ENCODE results near the gene POLR2A.

POLR2A gene

GRCh38 chr17:7476951-7477350 is 7.2 kb upstream of the POLR2A start:
- peaks cover 3% of the 10 kb centered on the region for H3K27me3 Mint-ChIP-seq (ENCODE audit: low read depth, poor library complexity)
- DNase-seq = no peak
- no peaks in the 10 kb centered on the region for H3K36me3 Mint-ChIP-seq (ENCODE audit: low read depth)
- no peak overlapping the region for H3K27ac Mint-ChIP-seq
- peaks cover 56% of the 10 kb centered on the region for H3K4me1 Mint-ChIP-seq
- no peak for TF ChIP-seq CTCF (IDR thresholded peaks at IDR 0.05)
- no peaks in the 10 kb centered on the region for H3K9me3 Mint-ChIP-seq
- peak overlapping the region; percentile 76 for H3K4me3 Mint-ChIP-seq

GRCh38 chr17:7477392-7478275 is 6.5 kb upstream of the POLR2A start:
- no peaks in the 10 kb centered on the region for H3K36me3 Mint-ChIP-seq (ENCODE audit: low read depth)
- TF ChIP-seq CTCF (IDR thresholded peaks at IDR 0.05) = no peak
- H3K27me3 Mint-ChIP-seq (ENCODE audit: low read depth, poor library complexity) = peaks cover 3% of the 10 kb centered on the region
- H3K4me3 Mint-ChIP-seq = peak overlapping the region; percentile 76
- peak; percentile 40 for DNase-seq
- no peaks in the 10 kb centered on the region for H3K9me3 Mint-ChIP-seq
- H3K27ac Mint-ChIP-seq = peak overlapping the region; percentile 93
- H3K4me1 Mint-ChIP-seq = peaks cover 62% of the 10 kb centered on the region

GRCh38 chr17:7478276-7479212 is 5.6 kb upstream of the POLR2A start:
- H3K4me3 Mint-ChIP-seq = peak overlapping the region; percentile 76
- no peaks in the 10 kb centered on the region for H3K36me3 Mint-ChIP-seq (ENCODE audit: low read depth)
- H3K27ac Mint-ChIP-seq = peak overlapping the region; percentile 93
- H3K9me3 Mint-ChIP-seq = no peaks in the 10 kb centered on the region
- peaks cover 3% of the 10 kb centered on the region for H3K27me3 Mint-ChIP-seq (ENCODE audit: low read depth, poor library complexity)
- no peak for TF ChIP-seq CTCF (IDR thresholded peaks at IDR 0.05)
- peaks cover 71% of the 10 kb centered on the region for H3K4me1 Mint-ChIP-seq
- DNase-seq = peak; percentile 41

- Mint-ChIP-seq H3K27me3 (ENCODE audit: low read depth, poor library complexity) (peaks cover 3% of the 10 kb centered on the region), H3K27ac (peak within 1 kb of the TSS; percentile 97)
- peak; percentile 64 for DNase-seq
Observed at GRCh38 chr17:7479213-7480088, 4.7 kb upstream of the POLR2A start, which contains the start of gene ZBTB4. Gene ZBTB4, minus strand, starts transcription at chr17:7479631. Its CDS starts 12,830 bp downstream, at chr17:7466801.

More at GRCh38 chr17:7479213-7480088, 4.7 kb upstream of the POLR2A start, which contains the start of gene ZBTB4:
- Mint-ChIP-seq H3K4me3 (peak within 1 kb of the TSS; percentile 93), H3K4me1 (peaks cover 74% of the 10 kb centered on the region), H3K36me3 (ENCODE audit: low read depth) (no peaks in the 10 kb centered on the region), H3K9me3 (no peaks in the 10 kb centered on the region)
- no peak for TF ChIP-seq CTCF (IDR thresholded peaks at IDR 0.05)

All from nephron progenitor cell (in vitro differentiated cells).